SJCRH30 (cell line): ENCODE measurements around the gene CYP26C1. TPM values are rescaled to one million over a fixed set of nuclear protein-coding genes. Genes with fewer than 3 reads are reported as not detected.
"Not testable (repeated sequence)": the region's sequence is repeated elsewhere in the genome, so short reads cannot be mapped to it uniquely, and the experiment has no call there.

Experiments
- DNase-seq, 2 experiments: peaks; one replicate each; pipeline ENCODE4 v3.0.0-alpha.2; 2015 to 2020
- H3K27ac ChIP-seq: fragments of 250-450 bp; sonication (Bioruptor Pico); 2 replicates; pipeline ENCODE4 v1.5.1; 2020; ENCODE audit warnings: mild to moderate bottlenecking, moderate library complexity
- H3K27me3 ChIP-seq: fragments of 250-450 bp; sonication (Bioruptor Pico); 2 replicates; pipeline ENCODE4 v1.5.1; 2020; ENCODE audit warnings: mild to moderate bottlenecking, moderate library complexity
- H3K36me3 ChIP-seq: fragments of 250-450 bp; sonication (Bioruptor Pico); 2 replicates; pipeline ENCODE4 v1.5.1; 2020; ENCODE audit warnings: mild to moderate bottlenecking, moderate library complexity
- H3K4me1 ChIP-seq: fragments of 250-450 bp; sonication (Bioruptor Pico); 2 replicates; pipeline ENCODE4 v1.5.1; 2020; ENCODE audit warnings: mild to moderate bottlenecking, moderate library complexity
- H3K4me3 ChIP-seq: fragments of 250-450 bp; sonication (Bioruptor Pico); 2 replicates; pipeline ENCODE4 v1.5.1; 2020; ENCODE audit warnings: mild to moderate bottlenecking, moderate library complexity
- H3K9me3 ChIP-seq: fragments of 250-450 bp; sonication (Bioruptor Pico); replicated peaks from 2 replicates; pipeline ENCODE4 v1.5.1; 2020; ENCODE audit warnings: mild to moderate bottlenecking, moderate library complexity
- total RNA-seq: library from RNA; depleted of rRNA; stranded (reverse); fragments of >200 nt; shearing (Covaris generic); gene quantifications from 2 replicates; pipeline ENCODE4 v1.2.3, GENCODE V29; 2014; rRNA removed

CYP26C1 gene
- total RNA-seq, 1 experiment from 2014 or later: not detected

- H3K4me1 ChIP-seq, H3K4me3 ChIP-seq, H3K36me3 ChIP-seq, H3K27ac ChIP-seq, H3K9me3 ChIP-seq, H3K27me3 ChIP-seq, DNase-seq: not testable (repeated sequence)
Observed at GRCh38 chr10:93101148-93101547, 40.5 kb downstream of the CYP26C1 start.

- Histone ChIP-seq H3K27ac (no peak overlapping the region), H3K9me3 (no peaks in the 10 kb centered on the region; the same call in 1 of the 2 replicates), H3K27me3 (no peaks in the 10 kb centered on the region), H3K36me3 (no peaks in the 10 kb centered on the region), H3K4me1 (no peaks in the 10 kb centered on the region), H3K4me3 (no peak overlapping the region)
- no peak for DNase-seq
Observed at GRCh38 chr10:93103953-93104352, 43.4 kb downstream of the CYP26C1 start.

- H3K36me3 ChIP-seq: no peaks in the 10 kb centered on the region
- H3K4me3 ChIP-seq: no peak overlapping the region
- no peak for DNase-seq
- H3K4me1 ChIP-seq: no peaks in the 10 kb centered on the region
- H3K27me3 ChIP-seq: no peaks in the 10 kb centered on the region
- no peaks in the 10 kb centered on the region; the same call in 1 of the 2 replicates for H3K9me3 ChIP-seq
- H3K27ac ChIP-seq: no peak overlapping the region
Observed at GRCh38 chr10:93106631-93107072, 46.1 kb downstream of the CYP26C1 start.

DNA sequence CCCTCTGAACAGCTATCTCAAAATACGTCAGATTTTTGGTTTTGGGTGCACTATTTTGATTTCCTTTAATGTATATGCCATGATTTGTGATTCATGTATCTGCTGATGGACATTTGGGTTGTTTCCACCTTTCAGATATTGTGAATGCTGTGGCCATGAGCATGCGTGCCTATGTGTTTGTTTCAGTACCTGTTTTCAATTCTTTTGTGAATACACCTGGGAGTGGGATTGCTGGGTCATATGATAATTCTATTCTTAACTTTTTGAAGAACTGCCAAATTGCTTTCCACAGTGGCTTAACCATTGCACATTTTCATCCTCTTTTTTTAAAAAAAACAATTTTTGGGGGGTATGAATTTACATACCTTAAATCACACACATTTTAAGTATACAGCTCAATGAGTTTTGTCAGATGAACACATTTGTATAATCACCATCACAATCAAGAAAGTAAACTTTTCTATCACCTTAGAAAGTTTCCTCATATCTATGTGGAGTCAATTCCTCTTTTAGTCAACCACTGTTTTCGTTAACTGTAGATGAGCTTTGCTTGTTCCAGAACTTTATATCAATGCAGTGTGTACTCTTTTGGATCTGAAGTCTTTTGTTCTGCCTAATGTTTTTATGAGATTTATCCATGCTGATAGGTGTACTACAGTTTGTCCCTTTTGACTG is 50.0 kb downstream of the CYP26C1 start:
- Histone ChIP-seq H3K27ac (no peak overlapping the region), H3K27me3 (no peaks in the 10 kb centered on the region), H3K4me1 (no peaks in the 10 kb centered on the region), H3K4me3 (no peak overlapping the region), H3K36me3 (no peaks in the 10 kb centered on the region), H3K9me3 (no peaks in the 10 kb centered on the region)
- DNase-seq: no peak

DNA sequence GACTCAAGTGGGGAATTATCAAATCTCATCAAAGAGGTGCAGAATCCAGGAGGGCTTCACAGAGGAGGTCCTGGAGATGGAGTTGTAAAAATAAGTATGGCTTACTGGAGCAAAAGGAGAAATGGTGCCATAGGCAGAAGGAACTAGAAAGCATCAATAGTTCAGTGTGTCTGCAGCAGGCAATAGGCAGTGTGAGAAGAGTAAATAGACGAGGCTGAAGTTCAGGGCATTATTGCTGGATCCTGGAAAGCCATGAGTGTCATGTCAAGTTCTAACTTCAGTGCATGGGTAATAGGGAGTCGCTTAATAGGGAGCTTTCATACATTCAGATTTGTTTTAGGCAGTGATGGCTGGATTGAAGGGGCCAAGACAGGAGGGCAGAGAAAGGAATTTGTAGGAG is 52.4 kb downstream of the CYP26C1 start:
- Histone ChIP-seq H3K27me3 (no peaks in the 10 kb centered on the region), H3K36me3 (no peaks in the 10 kb centered on the region), H3K9me3 (no peaks in the 10 kb centered on the region)

DNA sequence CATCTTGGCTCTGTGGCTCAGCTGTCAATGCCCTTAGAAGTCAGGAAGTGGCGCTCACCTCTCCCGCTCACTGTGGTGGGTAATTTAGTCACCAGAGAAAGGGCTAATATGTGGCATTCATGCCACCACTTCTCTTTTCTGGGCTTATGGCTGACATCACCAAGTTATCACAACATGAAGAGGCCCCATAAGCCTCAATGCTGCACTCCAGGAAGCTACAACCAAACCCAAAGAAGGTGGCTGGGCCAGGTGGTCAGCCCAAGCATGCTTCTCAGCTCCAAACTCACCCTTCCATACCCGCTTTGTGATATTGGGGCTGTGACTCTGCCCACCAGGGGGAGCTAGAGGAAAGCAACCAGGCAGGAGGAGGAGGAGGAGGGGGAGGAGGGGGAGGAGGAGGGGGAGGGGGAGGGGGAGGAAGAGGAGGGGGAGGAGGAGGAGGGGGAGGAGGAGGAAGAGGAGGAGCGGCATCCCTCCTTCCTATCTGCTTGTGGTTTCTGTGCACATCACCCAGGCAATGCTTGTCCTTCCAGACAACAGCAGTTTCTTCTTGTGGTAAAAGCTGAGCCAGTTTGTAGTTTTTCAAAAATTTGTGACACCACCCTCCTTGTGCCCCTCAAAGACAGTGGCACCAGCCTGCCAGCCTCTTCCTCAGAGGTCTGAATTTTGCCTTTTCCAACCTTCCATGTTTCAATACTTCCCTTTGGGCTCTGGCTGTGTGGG is 55.2 kb downstream of the CYP26C1 start:
- Histone ChIP-seq H3K27me3 (no peaks in the 10 kb centered on the region), H3K4me3 (no peak overlapping the region), H3K4me1 (no peaks in the 10 kb centered on the region), H3K9me3 (no peaks in the 10 kb centered on the region), H3K36me3 (no peaks in the 10 kb centered on the region), H3K27ac (no peak overlapping the region)
- peak; percentile 54 to 74 for DNase-seq

More for the DNA sequence above, 52.4 kb downstream of the CYP26C1 start:
- Histone ChIP-seq H3K4me3 (no peak overlapping the region), H3K4me1 (no peaks in the 10 kb centered on the region), H3K27ac (no peak overlapping the region)
- no peak for DNase-seq

Other genes with a start within 250 kb of the CYP26C1 start
- gene EXOC6, start 212.3 kb upstream of the CYP26C1 start, total RNA-seq: 5.9 and 8.0 TPM in 2 replicates
- not detected in 2 replicates for gene CYP26A1, start 13.1 kb downstream of the CYP26C1 start, total RNA-seq